IMR-90 (cell line): ENCODE measurements around the gene SH3RF3. TPM values are rescaled to one million over a fixed set of nuclear protein-coding genes. Genes with fewer than 3 reads are reported as not detected.

ENCODE experiments used
- ATAC-seq: fragments of 200-7000 bp; cut with Tn5 transposase; 2 replicates; pipeline ENCODE4 v1.9.1; 2020; ENCODE audit warnings: low read depth, mild to moderate bottlenecking, moderate library complexity
- BruUV-seq: library from RNA; stranded (reverse); fragments of 400-500 nt; replicated peaks from 2 replicates; lab custom pipeline; 2021; lab: Mats Ljungman, UMichigan
- CTCF ChIA-PET: fragments of 300-600 bp; formaldehyde crosslinking; extraction: SDS; loops from one replicate; lab custom pipeline; 2021; ENCODE audit warnings: antibody characterized with exemption; lab: Yijun Ruan, JAX
- POLR2A ChIA-PET: fragments of 300-600 bp; sonication (Branson Sonifier 250); formaldehyde crosslinking; loops from one replicate; lab custom pipeline; 2022; ENCODE audit warnings: antibody characterized with exemption; ENCODE audit not compliant: unreplicated experiment; lab: Charles Lee
- DNase-seq: peaks from one replicate; pipeline ENCODE4 v3.0.0; 2013
- H2AFZ ChIP-seq: replicated peaks from 2 replicates; pipeline ENCODE3; 2013; ENCODE audit warnings: low read length, mild to moderate bottlenecking; ENCODE audit not compliant: poor library complexity
- H2AK5ac ChIP-seq: 2 replicates; pipeline ENCODE4 v1.6.1; 2013; ENCODE audit warnings: low read depth, low read length, inconsistent platforms
- H2AK9ac ChIP-seq: replicated peaks from 2 replicates; pipeline ENCODE3; 2013; ENCODE audit warnings: mild to moderate bottlenecking, low read depth, low read length, moderate library complexity; ENCODE audit not compliant: poor library complexity
- H2BK120ac ChIP-seq: 2 replicates; pipeline ENCODE4 v1.6.1; 2013; ENCODE audit warnings: low read depth, low read length, inconsistent platforms
- H2BK15ac ChIP-seq: 3 replicates; pipeline ENCODE4 v1.6.1; 2013; ENCODE audit warnings: low read depth, low read length, inconsistent platforms
- H2BK20ac ChIP-seq: 2 replicates; pipeline ENCODE4 v1.6.1; 2013; ENCODE audit warnings: low read depth, mild to moderate bottlenecking, inconsistent platforms, low read length, moderate library complexity
- H2BK5ac ChIP-seq: 2 replicates; pipeline ENCODE4 v1.6.1; 2013; ENCODE audit warnings: mild to moderate bottlenecking, low read depth, low read length, inconsistent platforms; ENCODE audit not compliant: poor library complexity, severe bottlenecking
- H3K14ac ChIP-seq: replicated peaks from 2 replicates; pipeline ENCODE4 v1.6.1; 2013; ENCODE audit warnings: low read depth, low read length, inconsistent platforms
- H3K18ac ChIP-seq: 2 replicates; pipeline ENCODE4 v1.6.1; 2013; ENCODE audit warnings: low read depth, low read length, control low read depth
- H3K23ac ChIP-seq: 2 replicates; pipeline ENCODE4 v1.6.1; 2013; ENCODE audit warnings: low read depth, low read length, inconsistent platforms
- H3K27ac ChIP-seq: 2 replicates; pipeline ENCODE4 v1.5.1; 2013; ENCODE audit warnings: mild to moderate bottlenecking, control low read depth, low read length; ENCODE audit not compliant: insufficient read depth
- H3K27me3 ChIP-seq: 2 replicates; pipeline ENCODE4 v1.6.1; 2013; ENCODE audit warnings: low read length; ENCODE audit not compliant: control insufficient read depth, insufficient read depth
- H3K36me3 ChIP-seq: 2 replicates; pipeline ENCODE4 v1.6.1; 2013; ENCODE audit warnings: low read length, mixed read lengths; ENCODE audit not compliant: control insufficient read depth, insufficient read depth
- H3K4ac ChIP-seq: 2 replicates; pipeline ENCODE4 v1.6.1; 2013; ENCODE audit warnings: low read depth, low read length, inconsistent platforms
- H3K4me1 ChIP-seq: 2 replicates; pipeline ENCODE4 v1.6.1; 2013; ENCODE audit warnings: low read length, mixed read lengths; ENCODE audit not compliant: control insufficient read depth, insufficient read depth
- H3K4me2 ChIP-seq: 2 replicates; pipeline ENCODE4 v1.6.1; 2013; ENCODE audit warnings: low read depth, mild to moderate bottlenecking, control low read depth, low read length, moderate library complexity
- H3K4me3 ChIP-seq: 2 replicates; pipeline ENCODE4 v1.5.1; 2013; ENCODE audit warnings: low read depth, mild to moderate bottlenecking, control low read depth, low read length, moderate library complexity; ENCODE audit not compliant: insufficient read depth
- H3K56ac ChIP-seq: 2 replicates; pipeline ENCODE4 v1.6.1; 2013; ENCODE audit warnings: low read length, inconsistent platforms; ENCODE audit not compliant: insufficient read depth; ENCODE audit errors: extremely low read depth
- H3K79me1 ChIP-seq, 2 experiments: 2 replicates each; pipeline ENCODE4 v1.6.1; 2013; ENCODE audit warnings: low read length in 2 of 2, inconsistent platforms in 1 of 2, low read depth in 1 of 2
- H3K9ac ChIP-seq: 2 replicates; pipeline ENCODE4 v1.6.1; 2013; ENCODE audit warnings: low read depth, low read length, control low read depth
- H3K9me1 ChIP-seq: 2 replicates; pipeline ENCODE4 v1.6.1; 2013; ENCODE audit warnings: low read length, inconsistent platforms; ENCODE audit not compliant: insufficient read depth
- H3K9me3 ChIP-seq: 2 replicates; pipeline ENCODE4 v1.6.1; 2013; ENCODE audit warnings: low read length; ENCODE audit not compliant: control insufficient read depth, insufficient read depth
- H4K20me1 ChIP-seq: 2 replicates; pipeline ENCODE4 v1.6.1; 2013; ENCODE audit warnings: low read length, inconsistent platforms; ENCODE audit not compliant: insufficient read depth
- H4K5ac ChIP-seq: 2 replicates; pipeline ENCODE4 v1.6.1; 2013; ENCODE audit warnings: mild to moderate bottlenecking, low read depth, low read length, control low read depth
- H4K8ac ChIP-seq, 2 experiments: 2 replicates each; pipeline ENCODE4 v1.6.1; 2013; ENCODE audit warnings: low read depth in 2 of 2, low read length in 2 of 2, control low read depth in 1 of 2, inconsistent platforms in 1 of 2
- H4K91ac ChIP-seq: 2 replicates; pipeline ENCODE4 v1.6.1; 2013; ENCODE audit warnings: low read depth, low read length, inconsistent platforms; ENCODE audit not compliant: insufficient read depth
- RCOR1 ChIP-seq: IDR thresholded peaks from 2 replicates; pipeline ENCODE4 v1.6.1; 2012; ENCODE audit warnings: mild to moderate bottlenecking, low read length, improper control_type of control experiment; ENCODE audit not compliant: insufficient replicate concordance
- WGBS, 2 experiments: methylation state at CpG; one replicate each; pipeline versions ENCODE4 v1.1.5 to v1.1.7; 2013; ENCODE audit warnings: missing lambda C conversion rate in 2 of 2; ENCODE audit not compliant: insufficient read length in 1 of 2; ENCODE audit errors: extremely low coverage in 2 of 2; 5-methylcytosine and 5-hydroxymethylcytosine counted together
- dilution Hi-C: fragments of 300-500 bp; cut with HindIII; formaldehyde crosslinking; loops from one replicate; pipeline ENCODE4 v1.14.3; 2018; ENCODE audit warnings: low sequenced_read_pairs; ENCODE audit not compliant: unreplicated experiment
- in situ Hi-C: fragments of 300-500 bp; cut with MboI; formaldehyde crosslinking; loops from 3 replicates; pipeline ENCODE4 v1.14.3; 2019; ENCODE audit warnings: low sequenced_read_pairs, inconsistent platforms, mixed read lengths
- intact Hi-C: fragments of 100-400 bp; cut with micrococcal nuclease; formaldehyde crosslinking; loops from 2 replicates; pipeline ENCODE4 v1.10.0; 2022
- polyA plus RNA-seq, 3 experiments: library from polyadenylated mRNA; depleted of rRNA; stranded (reverse); fragments of >200 nt; gene quantifications; 2 replicates each; pipeline ENCODE4 v1.2.3, GENCODE V29; 2012; ENCODE audit warnings: low replicate concordance in 1 of 3
- total RNA-seq: library from RNA; depleted of rRNA; stranded (reverse); fragments of >200 nt; gene quantifications from 2 replicates; pipeline ENCODE4 v1.2.3, GENCODE V29; 2012

SH3RF3 gene
- total and polyA plus RNA-seq, 2 of the 4 experiments (the other 2 are of a cell fraction): 3.4 to 5.3 TPM

- Histone ChIP-seq H3K79me1 (peaks cover 0 to 10% of the 10 kb centered on the region in 2 experiments; a peak in 2 of 4 replicates), H3K9me3 (peaks cover 12% of the 10 kb centered on the region), H3K4me2 (no peak overlapping the region), H4K5ac (no peak overlapping the region), H3K18ac (no peak overlapping the region), H3K27ac (no peak overlapping the region), H3K4me3 (no peak overlapping the region), H3K23ac (no peak overlapping the region), H2AFZ (no peak overlapping the region), H3K9ac (no peak overlapping the region), H3K36me3 (peaks cover 23% of the 10 kb centered on the region), H3K9me1 (peaks cover 20% of the 10 kb centered on the region), H4K91ac (no peak overlapping the region), H3K14ac (no peak overlapping the region), H2AK5ac (no peak overlapping the region), H2BK20ac (no peak overlapping the region), H2BK5ac (no peak overlapping the region), H3K27me3 (no peaks in the 10 kb centered on the region), H3K4me1 (peaks cover 15% of the 10 kb centered on the region), H3K56ac (no peak overlapping the region), H2AK9ac (no peak overlapping the region), H3K4ac (no peak overlapping the region), H4K20me1 (peaks cover 13% of the 10 kb centered on the region), H2BK120ac (no peak overlapping the region), H4K8ac (no peak overlapping the region), H2BK15ac (no peak overlapping the region)
- TF ChIP-seq RCOR1: no peak
- 86% methylated on average over 2 of the region's 4 CpGs; no CpG with 5 or more reads in 1 of the 2 experiments for WGBS, 2 experiments
- ChIA-PET POLR2A (interaction anchor here (0.5 kb wide), 1 partner anchor 28 kb away, joined by 6 read pairs; no protein-coding TSS in a partner anchor), CTCF (no interaction called here)
- intact Hi-C loops: no loop called here
- in situ Hi-C loops: no loop called here
- dilution Hi-C loops: no loop called here
- no TSS peak for BruUV-seq
- ATAC-seq: no peak
- no peak for DNase-seq
Observed at GRCh38 chr2:109440499-109441156, 311.6 kb downstream of the SH3RF3 start.
